ENCODE results near the gene VAT1L.

VAT1L gene, protein sequence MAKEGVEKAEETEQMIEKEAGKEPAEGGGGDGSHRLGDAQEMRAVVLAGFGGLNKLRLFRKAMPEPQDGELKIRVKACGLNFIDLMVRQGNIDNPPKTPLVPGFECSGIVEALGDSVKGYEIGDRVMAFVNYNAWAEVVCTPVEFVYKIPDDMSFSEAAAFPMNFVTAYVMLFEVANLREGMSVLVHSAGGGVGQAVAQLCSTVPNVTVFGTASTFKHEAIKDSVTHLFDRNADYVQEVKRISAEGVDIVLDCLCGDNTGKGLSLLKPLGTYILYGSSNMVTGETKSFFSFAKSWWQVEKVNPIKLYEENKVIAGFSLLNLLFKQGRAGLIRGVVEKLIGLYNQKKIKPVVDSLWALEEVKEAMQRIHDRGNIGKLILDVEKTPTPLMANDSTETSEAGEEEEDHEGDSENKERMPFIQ

DNA sequence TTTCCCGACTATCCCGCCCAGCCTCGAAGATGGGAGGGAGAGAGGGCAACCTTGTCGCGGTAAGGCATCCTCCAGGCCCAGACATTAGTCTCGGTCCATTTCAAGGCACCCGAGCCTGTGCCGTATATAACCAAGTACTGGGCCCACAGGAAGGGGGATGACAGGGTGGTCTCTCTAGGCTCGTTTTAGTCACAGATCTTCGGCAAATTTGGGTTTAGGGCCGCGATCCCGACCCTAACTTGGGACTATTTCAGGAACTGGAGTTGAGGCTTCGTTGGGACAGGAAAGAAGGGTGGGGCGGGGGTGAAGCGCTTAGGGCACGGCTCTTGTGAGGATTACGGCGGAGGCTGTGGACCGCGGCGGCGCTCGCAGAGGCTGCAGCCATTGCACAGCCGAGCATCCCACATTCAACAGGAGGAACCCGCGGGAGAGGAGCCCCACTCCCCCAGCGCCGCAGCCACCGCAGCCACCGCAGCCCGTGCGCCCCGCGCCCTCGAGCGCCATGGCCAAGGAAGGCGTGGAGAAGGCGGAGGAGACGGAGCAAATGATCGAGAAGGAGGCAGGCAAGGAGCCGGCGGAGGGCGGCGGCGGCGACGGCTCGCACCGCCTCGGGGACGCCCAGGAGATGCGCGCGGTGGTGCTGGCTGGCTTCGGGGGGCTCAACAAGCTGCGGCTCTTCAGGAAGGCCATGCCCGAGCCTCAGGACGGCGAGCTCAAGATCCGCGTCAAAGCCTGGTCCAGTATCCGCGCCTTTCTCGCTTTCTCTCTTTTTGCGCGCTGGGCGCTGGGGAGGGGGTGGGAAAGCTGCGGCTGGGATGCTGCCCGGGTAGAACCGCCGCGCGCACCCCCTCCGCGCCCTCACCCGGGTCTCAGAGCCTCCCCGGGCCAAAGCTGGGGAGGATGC, at the start of gene VAT1L:
TSS of gene VAT1L (plus strand) at position 384 of the 904 bp plus-strand sequence. CDS start at position 503, 119 bp downstream.
- TF ChIP-seq, protein P1, sequence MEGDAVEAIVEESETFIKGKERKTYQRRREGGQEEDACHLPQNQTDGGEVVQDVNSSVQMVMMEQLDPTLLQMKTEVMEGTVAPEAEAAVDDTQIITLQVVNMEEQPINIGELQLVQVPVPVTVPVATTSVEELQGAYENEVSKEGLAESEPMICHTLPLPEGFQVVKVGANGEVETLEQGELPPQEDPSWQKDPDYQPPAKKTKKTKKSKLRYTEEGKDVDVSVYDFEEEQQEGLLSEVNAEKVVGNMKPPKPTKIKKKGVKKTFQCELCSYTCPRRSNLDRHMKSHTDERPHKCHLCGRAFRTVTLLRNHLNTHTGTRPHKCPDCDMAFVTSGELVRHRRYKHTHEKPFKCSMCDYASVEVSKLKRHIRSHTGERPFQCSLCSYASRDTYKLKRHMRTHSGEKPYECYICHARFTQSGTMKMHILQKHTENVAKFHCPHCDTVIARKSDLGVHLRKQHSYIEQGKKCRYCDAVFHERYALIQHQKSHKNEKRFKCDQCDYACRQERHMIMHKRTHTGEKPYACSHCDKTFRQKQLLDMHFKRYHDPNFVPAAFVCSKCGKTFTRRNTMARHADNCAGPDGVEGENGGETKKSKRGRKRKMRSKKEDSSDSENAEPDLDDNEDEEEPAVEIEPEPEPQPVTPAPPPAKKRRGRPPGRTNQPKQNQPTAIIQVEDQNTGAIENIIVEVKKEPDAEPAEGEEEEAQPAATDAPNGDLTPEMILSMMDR (conservative IDR thresholded peaks at IDR 0.05; ENCODE audit: low read depth, low read length), result no peak
- DNase-seq (ENCODE audit: low read depth), result peak; percentile 57
- H3K4me3 ChIP-seq (ENCODE audit: low read depth, low read length), result peak within 1 kb of the TSS; percentile 65

DNA sequence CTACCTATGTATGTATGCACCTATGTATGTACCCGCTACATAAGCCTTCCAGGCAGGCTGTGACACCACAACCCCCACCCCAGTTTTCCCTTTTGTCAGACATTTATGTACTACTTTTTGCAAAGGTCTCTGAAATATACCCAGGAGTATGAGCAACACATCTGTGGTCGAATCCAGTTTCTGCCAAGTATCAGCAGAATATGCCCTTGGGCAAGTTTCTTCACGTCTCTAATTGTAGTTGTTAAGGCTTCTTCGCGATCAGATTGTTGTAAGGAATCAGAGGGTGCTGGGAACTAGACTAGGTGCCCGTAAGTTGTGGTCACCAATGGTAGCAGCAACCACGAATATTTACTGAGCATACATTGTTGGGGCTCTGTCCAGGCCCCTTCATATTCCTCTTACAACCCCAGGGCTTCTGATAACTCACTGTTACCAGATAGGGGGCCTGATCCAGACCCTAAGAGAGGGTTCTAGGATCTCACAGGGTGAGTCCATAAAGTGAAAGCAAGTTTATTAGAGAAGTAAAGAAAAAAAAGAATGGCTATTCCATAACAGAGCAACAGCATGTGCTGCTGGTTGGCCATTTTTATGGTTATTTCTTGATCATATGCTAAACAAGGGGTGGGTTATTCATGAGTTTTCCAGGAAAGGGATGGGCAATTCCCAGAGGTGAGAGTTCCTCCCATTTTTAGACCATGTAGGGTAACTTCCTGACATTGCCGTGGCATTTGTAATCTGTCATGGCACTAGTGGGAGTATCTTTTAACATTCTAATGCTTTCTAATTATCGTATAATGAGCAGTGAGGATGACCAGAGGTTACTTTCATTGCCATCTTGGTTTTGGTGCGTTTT, 49.4 kb upstream of the VAT1L start:
- no peak overlapping the region for H3K4me3 ChIP-seq (ENCODE audit: low read depth, low read length)
- TF ChIP-seq, protein P1 (conservative IDR thresholded peaks at IDR 0.05; ENCODE audit: low read depth, low read length), result no peak
- no peak for DNase-seq (ENCODE audit: low read depth)

DNA sequence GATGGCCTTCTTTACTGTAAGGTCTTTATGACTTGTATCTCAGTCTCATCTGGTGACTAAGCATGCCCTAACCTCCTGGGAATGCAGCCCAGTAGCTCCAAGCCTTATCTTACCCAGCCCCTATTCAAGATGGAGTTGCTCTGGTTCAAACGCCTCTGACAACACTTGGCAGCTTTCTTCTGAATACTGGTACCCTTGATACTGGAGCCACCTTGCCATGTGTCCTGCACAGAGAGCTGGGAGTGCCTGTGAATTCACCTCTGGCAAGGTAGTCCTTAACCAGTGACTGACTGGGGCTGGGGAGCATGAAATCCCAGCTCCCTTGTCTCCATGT, 48.8 kb upstream of the VAT1L start:
- H3K4me3 ChIP-seq (ENCODE audit: low read depth, low read length), result no peak overlapping the region
- no peak for DNase-seq (ENCODE audit: low read depth)
- TF ChIP-seq, protein P1 (conservative IDR thresholded peaks at IDR 0.05; ENCODE audit: low read depth, low read length), result no peak

DNA sequence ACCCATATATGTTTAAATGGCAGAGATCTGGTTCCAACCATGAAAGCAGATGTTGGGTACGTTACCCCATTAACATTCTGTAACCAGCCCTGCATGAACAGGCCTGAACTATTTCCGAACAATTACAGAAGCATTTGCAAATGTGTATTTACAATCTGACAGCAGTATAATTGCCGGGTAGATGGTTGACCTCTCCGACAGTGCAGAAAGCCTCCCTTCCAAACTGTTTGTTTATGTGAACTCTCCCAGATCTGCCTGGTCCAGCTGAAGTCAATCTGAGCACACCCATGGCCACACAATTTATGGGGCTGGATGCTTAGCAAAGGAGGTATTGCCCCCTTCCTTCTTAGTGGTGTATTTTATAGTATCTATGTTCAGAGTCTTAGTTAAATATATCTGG, 44.2 kb upstream of the VAT1L start:
- no peak for DNase-seq (ENCODE audit: low read depth)
- TF ChIP-seq, protein P1 (conservative IDR thresholded peaks at IDR 0.05; ENCODE audit: low read depth, low read length), result no peak
- H3K4me3 ChIP-seq (ENCODE audit: low read depth, low read length), result no peak overlapping the region

DNA sequence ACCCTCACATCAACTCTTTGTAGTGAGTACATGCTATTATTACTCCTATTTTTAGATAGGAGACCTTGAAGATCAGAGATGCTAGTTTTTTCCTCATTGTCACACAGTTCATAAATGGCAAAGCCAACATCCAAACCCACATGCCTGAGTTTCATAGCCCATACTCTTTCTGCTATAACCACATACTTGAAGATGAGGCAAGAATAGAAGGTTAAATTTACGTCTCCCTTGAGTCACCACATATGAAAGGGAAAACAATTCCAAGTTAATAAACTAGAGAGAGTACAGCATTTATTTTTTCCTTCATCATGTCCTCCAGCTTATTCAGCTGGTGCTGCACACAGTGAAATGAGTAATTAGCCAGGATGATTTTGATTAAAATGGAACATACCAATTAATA, 42.4 kb upstream of the VAT1L start:
- DNase-seq (ENCODE audit: low read depth), result no peak
- no peak overlapping the region for H3K4me3 ChIP-seq (ENCODE audit: low read depth, low read length)
- TF ChIP-seq, protein P1 (conservative IDR thresholded peaks at IDR 0.05; ENCODE audit: low read depth, low read length), result no peak

DNA sequence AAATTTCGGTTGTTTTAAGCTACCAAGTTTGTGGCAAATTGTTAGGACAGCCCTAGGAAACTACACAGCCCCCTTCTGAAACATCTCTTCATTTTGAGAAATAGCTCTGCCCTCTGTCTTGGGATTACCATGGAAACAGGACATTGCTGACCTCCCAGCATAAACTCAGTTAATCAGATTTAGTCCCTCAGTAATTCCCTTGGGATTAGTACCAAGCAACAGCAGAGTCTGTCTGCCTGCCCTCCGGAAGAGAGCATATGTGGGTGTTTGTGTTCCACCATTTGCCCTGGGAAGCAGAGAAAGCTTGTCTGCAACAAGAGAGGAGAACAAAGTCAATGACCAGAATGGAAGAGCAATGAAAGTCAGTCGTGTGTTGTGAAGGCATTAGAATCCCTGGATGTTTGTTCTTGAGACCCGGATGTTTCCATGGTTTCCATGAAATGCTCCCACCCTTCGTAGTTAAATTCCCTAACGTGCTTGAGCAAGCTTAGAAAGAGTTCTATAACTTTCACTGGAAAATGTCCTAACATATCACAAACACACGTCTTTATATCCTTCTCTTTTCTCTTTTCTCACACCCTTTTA, 39.9 kb upstream of the VAT1L start:
- TF ChIP-seq, protein P1 (conservative IDR thresholded peaks at IDR 0.05; ENCODE audit: low read depth, low read length), result no peak
- no peak overlapping the region for H3K4me3 ChIP-seq (ENCODE audit: low read depth, low read length)
- DNase-seq (ENCODE audit: low read depth), result no peak

Measured in choroid plexus epithelial cell (primary cell).